NCI-H128 (cell line): ENCODE measurements around the gene SORCS2.

ENCODE experiments used
- DNase-seq: peaks from one replicate; lab custom pipeline; 2025; ENCODE audit not compliant: unreplicated experiment; lab: John Stamatoyannopoulos, UW

SORCS2 gene

GRCh38 chr4:7487502-7487901 lies 295.2 kb downstream of the SORCS2 start:
- no peak for DNase-seq

GRCh38 chr4:7487998-7488671 lies 295.8 kb downstream of the SORCS2 start:
- DNase-seq = no peak

- DNase-seq = no peak
Observed at GRCh38 chr4:7491915-7492314, 299.6 kb downstream of the SORCS2 start.

- no peak for DNase-seq
Observed at GRCh38 chr4:7498446-7499200, 306.3 kb downstream of the SORCS2 start.

GRCh38 chr4:7499661-7500060 lies 307.3 kb downstream of the SORCS2 start:
- no peak for DNase-seq

GRCh38 chr4:7500404-7500803 lies 308.1 kb downstream of the SORCS2 start:
- DNase-seq = no peak

- DNase-seq = no peak
Observed at GRCh38 chr4:7501314-7501713, 309.0 kb downstream of the SORCS2 start.

GRCh38 chr4:7501873-7502272 lies 309.5 kb downstream of the SORCS2 start:
- DNase-seq = no peak

GRCh38 chr4:7503559-7504249 lies 311.4 kb downstream of the SORCS2 start:
- DNase-seq = no peak

- DNase-seq = no peak
Observed at GRCh38 chr4:7505116-7505900, 313.0 kb downstream of the SORCS2 start.

- DNase-seq = no peak
Observed at GRCh38 chr4:7506119-7506518, 313.8 kb downstream of the SORCS2 start.

GRCh38 chr4:7506572-7506971 lies 314.2 kb downstream of the SORCS2 start:
- no peak for DNase-seq

- DNase-seq = no peak
Observed at GRCh38 chr4:7507381-7507780, 315.0 kb downstream of the SORCS2 start.

- no peak for DNase-seq
Observed at GRCh38 chr4:7510066-7510465, 317.7 kb downstream of the SORCS2 start.

GRCh38 chr4:7510538-7510937 lies 318.2 kb downstream of the SORCS2 start:
- DNase-seq = no peak

GRCh38 chr4:7511525-7511924 lies 319.2 kb downstream of the SORCS2 start:
- DNase-seq = no peak

- DNase-seq = no peak
Observed at GRCh38 chr4:7512428-7512827, 320.1 kb downstream of the SORCS2 start.

- no peak for DNase-seq
Observed at GRCh38 chr4:7512946-7513345, 320.6 kb downstream of the SORCS2 start.

GRCh38 chr4:7513671-7514070 lies 321.3 kb downstream of the SORCS2 start:
- DNase-seq = no peak

GRCh38 chr4:7514281-7514680 lies 321.9 kb downstream of the SORCS2 start:
- DNase-seq = no peak

GRCh38 chr4:7514789-7515188 lies 322.5 kb downstream of the SORCS2 start:
- DNase-seq = no peak
